Calu3 (cell line): Measurements from ENCODE around the gene GYG1. TPM values are rescaled to one million over a fixed set of nuclear protein-coding genes. Genes with fewer than 3 reads are reported as not detected.

Experiments
- BruUV-seq: library from RNA; stranded (reverse); fragments of 400-500 nt; replicated peaks from 2 replicates; lab custom pipeline; 2021; lab: Mats Ljungman, UMichigan
- CTCF ChIA-PET: fragments of 300-600 bp; sonication (Branson Sonifier 250); formaldehyde crosslinking; loops from one replicate; lab custom pipeline; 2022; ENCODE audit warnings: antibody characterized with exemption; lab: Charles Lee
- DNase-seq: peaks from one replicate; pipeline ENCODE4 v3.0.0; 2022
- H3K27ac Mint-ChIP-seq: one replicate; pipeline ENCODE4 v1.8.0; 2022; ENCODE audit warnings: mixed read lengths; ENCODE audit not compliant: unreplicated experiment
- H3K27me3 Mint-ChIP-seq: one replicate; pipeline ENCODE4 v1.8.0; 2022; ENCODE audit warnings: mixed read lengths; ENCODE audit not compliant: unreplicated experiment
- H3K36me3 Mint-ChIP-seq: one replicate; pipeline ENCODE4 v1.8.0; 2022; ENCODE audit warnings: mild to moderate bottlenecking, moderate library complexity, mixed read lengths; ENCODE audit not compliant: insufficient read depth, unreplicated experiment
- H3K4me1 Mint-ChIP-seq: one replicate; pipeline ENCODE4 v1.8.0; 2022; ENCODE audit warnings: mild to moderate bottlenecking, low read depth, mixed read lengths; ENCODE audit not compliant: unreplicated experiment
- H3K4me3 Mint-ChIP-seq: one replicate; pipeline ENCODE4 v1.8.0; 2022; ENCODE audit warnings: mild to moderate bottlenecking, low read depth, moderate library complexity, mixed read lengths; ENCODE audit not compliant: unreplicated experiment
- H3K9me3 Mint-ChIP-seq: one replicate; pipeline ENCODE4 v1.8.0; 2022; ENCODE audit warnings: low read depth, mixed read lengths; ENCODE audit not compliant: unreplicated experiment
- CTCF ChIP-seq: fragments of 200-600 bp; IDR thresholded peaks from one replicate; pipeline ENCODE4 v1.8.0; 2022; ENCODE audit warnings: antibody characterized with exemption; ENCODE audit not compliant: unreplicated experiment
- intact Hi-C: fragments of 100-400 bp; cut with micrococcal nuclease; formaldehyde crosslinking; loops from one replicate; pipeline ENCODE4 v1.10.0; 2022; ENCODE audit not compliant: unreplicated experiment
- total RNA-seq: library from RNA; stranded (reverse); gene quantifications from 2 replicates; pipeline ENCODE4 v1.2.3, GENCODE V29; 2022

The GYG1 gene
- total RNA-seq, 1 experiment from 2014 or later: 49.2 TPM

- Mint-ChIP-seq H3K27me3 (no peaks in the 10 kb centered on the region), H3K4me3 (no peak overlapping the region), H3K36me3 (peaks cover 7% of the 10 kb centered on the region), H3K27ac (no peak overlapping the region), H3K9me3 (no peaks in the 10 kb centered on the region), H3K4me1 (peaks cover 10% of the 10 kb centered on the region)
- intact Hi-C loops: no loop called here
- TF ChIP-seq CTCF: no peak
- no TSS peak for BruUV-seq
- CTCF ChIA-PET: no interaction called here
- no peak for DNase-seq
Observed at GRCh38 chr3:149038322-149038721, 47.0 kb downstream of the GYG1 start.

GRCh38 chr3:149042789-149043386 is 51.5 kb downstream of the GYG1 start:
- H3K27me3 Mint-ChIP-seq: no peaks in the 10 kb centered on the region
- no peaks in the 10 kb centered on the region for H3K9me3 Mint-ChIP-seq
- DNase-seq: no peak
- H3K36me3 Mint-ChIP-seq: peaks cover 5% of the 10 kb centered on the region
- H3K4me3 Mint-ChIP-seq: no peak overlapping the region
- intact Hi-C loops: no loop called here
- no peak overlapping the region for H3K27ac Mint-ChIP-seq
- H3K4me1 Mint-ChIP-seq: peaks cover 12% of the 10 kb centered on the region
- CTCF ChIA-PET: interaction anchor here (1.0 kb wide), 1 partner anchor 63 kb away, joined by 6 read pairs; no protein-coding TSS in a partner anchor
- BruUV-seq: no TSS peak
- no peak for TF ChIP-seq CTCF

GRCh38 chr3:149044339-149045083 is 53.2 kb downstream of the GYG1 start:
- peaks cover 5% of the 10 kb centered on the region for H3K36me3 Mint-ChIP-seq
- H3K9me3 Mint-ChIP-seq: no peaks in the 10 kb centered on the region
- no peaks in the 10 kb centered on the region for H3K27me3 Mint-ChIP-seq
- BruUV-seq: no TSS peak
- intact Hi-C loops: no loop called here
- CTCF ChIA-PET: interaction anchor here (0.6 to 0.8 kb wide), 3 partner anchors 89 to 134 kb away, joined by 3 read pairs; no protein-coding TSS in a partner anchor
- no peak overlapping the region for H3K27ac Mint-ChIP-seq
- no peak overlapping the region for H3K4me3 Mint-ChIP-seq
- DNase-seq: no peak
- TF ChIP-seq CTCF: no peak
- H3K4me1 Mint-ChIP-seq: peaks cover 12% of the 10 kb centered on the region

GRCh38 chr3:149055575-149055974 is 64.2 kb downstream of the GYG1 start:
- H3K4me3 Mint-ChIP-seq: no peak overlapping the region
- H3K27ac Mint-ChIP-seq: no peak overlapping the region
- DNase-seq: no peak
- no TSS peak for BruUV-seq
- CTCF ChIA-PET: no interaction called here
- intact Hi-C loops: no loop called here
- TF ChIP-seq CTCF: no peak
- H3K36me3 Mint-ChIP-seq: no peaks in the 10 kb centered on the region
- no peaks in the 10 kb centered on the region for H3K4me1 Mint-ChIP-seq
- no peaks in the 10 kb centered on the region for H3K27me3 Mint-ChIP-seq
- no peaks in the 10 kb centered on the region for H3K9me3 Mint-ChIP-seq
